D721Med (cell line): ENCODE measurements around the gene TMX2.
"Not testable (repeated sequence)": the region's sequence is repeated elsewhere in the genome, so short reads cannot be mapped to it uniquely, and the experiment has no call there.

Experiments
- DNase-seq: peaks from one replicate; pipeline ENCODE4 v3.0.0; 2011; ENCODE audit warnings: low spot score; ENCODE audit not compliant: insufficient read length
- FAIRE-seq: peaks from 2 replicates; lab custom pipeline; 2011; peaks lifted over from hg19 to GRCh38; lab: Jason Lieb, UNC
- TF ChIP-seq, protein P1 (sequence below): IDR thresholded peaks from 2 replicates; pipeline ENCODE4 v1.5.1; 2012; ENCODE audit warnings: mild to moderate bottlenecking, control low read depth; ENCODE audit not compliant: insufficient read depth; ENCODE audit errors: missing control alignments

TMX2 gene

GRCh38 chr11:57674251-57674650 lies 38.1 kb upstream of the TMX2 start:
- TF ChIP-seq, protein P1, sequence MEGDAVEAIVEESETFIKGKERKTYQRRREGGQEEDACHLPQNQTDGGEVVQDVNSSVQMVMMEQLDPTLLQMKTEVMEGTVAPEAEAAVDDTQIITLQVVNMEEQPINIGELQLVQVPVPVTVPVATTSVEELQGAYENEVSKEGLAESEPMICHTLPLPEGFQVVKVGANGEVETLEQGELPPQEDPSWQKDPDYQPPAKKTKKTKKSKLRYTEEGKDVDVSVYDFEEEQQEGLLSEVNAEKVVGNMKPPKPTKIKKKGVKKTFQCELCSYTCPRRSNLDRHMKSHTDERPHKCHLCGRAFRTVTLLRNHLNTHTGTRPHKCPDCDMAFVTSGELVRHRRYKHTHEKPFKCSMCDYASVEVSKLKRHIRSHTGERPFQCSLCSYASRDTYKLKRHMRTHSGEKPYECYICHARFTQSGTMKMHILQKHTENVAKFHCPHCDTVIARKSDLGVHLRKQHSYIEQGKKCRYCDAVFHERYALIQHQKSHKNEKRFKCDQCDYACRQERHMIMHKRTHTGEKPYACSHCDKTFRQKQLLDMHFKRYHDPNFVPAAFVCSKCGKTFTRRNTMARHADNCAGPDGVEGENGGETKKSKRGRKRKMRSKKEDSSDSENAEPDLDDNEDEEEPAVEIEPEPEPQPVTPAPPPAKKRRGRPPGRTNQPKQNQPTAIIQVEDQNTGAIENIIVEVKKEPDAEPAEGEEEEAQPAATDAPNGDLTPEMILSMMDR, result no peak
- no peak for DNase-seq
- no peak for FAIRE-seq

DNA sequence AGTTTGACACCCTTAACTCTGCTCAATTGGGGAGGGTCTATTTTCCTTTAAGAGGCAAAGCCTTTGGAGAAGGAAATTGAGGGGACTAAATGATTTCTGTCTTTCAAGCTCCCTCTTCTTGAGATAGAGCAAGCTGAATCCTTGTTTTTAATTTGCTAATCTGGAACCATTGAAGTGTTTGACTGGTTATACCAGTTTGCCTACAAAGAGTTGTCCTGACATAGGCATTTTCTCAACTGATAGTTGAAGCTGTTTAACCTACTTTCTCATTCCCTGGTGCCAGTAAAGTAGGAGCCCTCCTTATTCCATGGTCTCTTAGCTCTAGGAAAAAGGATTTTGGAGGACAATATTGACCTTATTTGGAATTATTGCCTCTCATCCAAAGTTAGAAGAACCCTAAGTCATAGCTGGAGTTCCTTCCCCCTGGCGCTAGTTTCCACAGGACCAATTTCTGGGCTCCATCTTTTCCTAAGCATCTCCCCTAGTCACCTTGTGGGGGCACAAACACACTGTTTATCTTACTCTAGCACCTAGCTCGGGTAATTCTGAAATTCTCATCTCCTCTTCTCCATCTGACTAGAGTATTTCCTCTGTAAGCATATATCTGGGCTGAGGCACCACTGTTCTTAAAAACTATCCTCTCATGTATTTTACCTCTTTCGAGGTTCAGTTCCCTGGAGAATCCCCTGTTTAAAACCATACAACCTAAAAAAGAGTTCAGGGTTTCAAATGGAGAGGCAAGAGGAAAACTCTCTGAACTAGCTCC lies 37.0 kb upstream of the TMX2 start:
- TF ChIP-seq, protein P1, result peak; percentile 7
- FAIRE-seq (no peak), DNase-seq (no peak)

DNA sequence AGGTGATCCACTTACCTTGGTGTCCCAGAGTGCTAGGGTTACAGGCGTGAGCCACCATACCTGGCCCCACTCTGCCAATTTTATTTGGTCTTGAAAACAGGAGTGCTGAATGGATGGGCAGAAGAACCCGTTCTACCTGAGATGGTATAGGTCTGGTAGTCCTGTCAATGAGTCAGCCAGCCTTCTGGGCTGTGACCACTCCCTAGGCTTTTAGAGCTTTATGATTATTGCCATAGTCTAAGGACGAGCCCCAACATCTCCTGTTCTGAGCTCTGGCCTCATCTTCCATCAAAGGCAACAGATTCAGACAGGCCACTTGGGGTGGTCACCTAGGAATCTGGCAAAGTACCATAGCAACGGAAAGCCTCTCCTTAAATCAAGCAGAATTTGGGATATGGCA lies 33.0 kb upstream of the TMX2 start:
- FAIRE-seq (no peak), DNase-seq (no peak)
- TF ChIP-seq, protein P1, result no peak

GRCh38 chr11:57680552-57680874 lies 31.9 kb upstream of the TMX2 start:
- TF ChIP-seq, protein P1, result no peak
- DNase-seq (no peak), FAIRE-seq (no peak)

DNA sequence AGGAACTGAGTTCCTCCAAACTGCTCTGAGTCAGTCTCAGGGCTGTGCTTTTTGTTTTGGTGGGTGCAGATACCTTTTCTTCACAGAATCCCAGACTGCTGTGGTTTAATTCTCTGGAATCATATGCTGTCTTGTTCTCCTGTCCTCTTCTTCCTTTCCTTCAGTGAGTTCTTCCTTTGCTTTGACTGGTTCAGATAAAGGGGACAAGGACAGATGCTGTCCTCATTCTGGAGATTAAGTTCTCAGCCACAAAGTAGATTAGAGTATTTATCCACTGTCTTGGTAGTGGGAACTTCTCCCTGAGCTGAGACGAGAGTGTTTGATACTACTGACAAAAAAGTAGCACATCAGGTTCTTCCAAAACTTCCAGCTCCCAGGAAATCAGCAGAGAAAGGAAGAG lies 31.2 kb upstream of the TMX2 start:
- DNase-seq, result peak; percentile 55
- peak; percentile 99 for FAIRE-seq

DNA sequence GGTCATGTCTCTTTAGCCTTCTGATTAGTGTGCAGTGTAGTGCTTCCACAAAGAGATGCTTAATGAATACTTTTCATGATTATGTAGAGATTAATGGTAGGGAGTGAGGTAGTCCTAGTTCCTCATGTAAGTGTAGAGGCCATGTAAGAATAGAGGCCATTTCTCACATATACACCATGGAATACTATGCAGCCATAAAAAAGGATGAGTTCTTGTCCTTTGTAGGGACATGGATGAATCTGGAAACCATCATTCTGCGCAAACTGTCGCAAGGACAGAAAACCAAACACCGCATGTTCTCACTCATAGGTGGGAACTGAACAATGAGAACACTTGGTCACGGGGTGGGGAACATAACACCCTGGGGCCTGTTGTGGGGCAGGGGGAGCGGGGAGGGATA lies 21.9 kb upstream of the TMX2 start:
- FAIRE-seq, DNase-seq: not testable (repeated sequence)

More for the DNA sequence above, 31.2 kb upstream of the TMX2 start:
- TF ChIP-seq, protein P1, result no peak

DNA sequence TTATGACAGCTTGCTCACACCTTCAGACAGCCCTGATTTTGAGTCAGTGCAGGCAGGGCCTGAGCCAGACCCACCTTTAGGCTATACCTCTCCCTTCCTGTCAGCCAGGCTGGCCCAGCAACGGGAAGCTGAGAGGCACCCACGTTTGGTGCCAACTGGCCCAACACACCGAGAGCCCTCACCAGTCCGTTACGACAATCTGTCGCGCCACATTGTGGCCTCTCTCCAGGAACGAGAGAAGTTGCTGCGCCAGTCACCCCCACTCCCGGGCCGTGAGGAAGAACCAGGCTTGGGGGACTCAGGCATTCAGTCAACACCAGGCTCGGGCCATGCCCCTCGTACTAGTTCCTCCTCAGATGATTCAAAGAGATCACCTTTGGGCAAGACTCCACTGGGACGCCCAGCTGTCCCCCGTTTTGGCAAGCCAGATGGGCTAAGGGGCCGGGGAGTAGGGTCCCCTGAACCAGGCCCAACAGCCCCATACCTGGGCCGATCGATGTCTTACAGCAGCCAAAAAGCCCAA lies 13.5 kb upstream of the TMX2 start:
- DNase-seq (no peak), FAIRE-seq (no peak)
- TF ChIP-seq, protein P1, result no peak
